GM12892 (cell line): ENCODE measurements around the gene POLR1A.

ENCODE experiments used
- POLR2AphosphoS5 ChIP-seq: IDR thresholded peaks from 2 replicates; pipeline ENCODE4 v1.6.1; 2011; ENCODE audit warnings: low read depth, low read length, control low read depth
- TAF1 ChIP-seq: IDR thresholded peaks from 2 replicates; pipeline ENCODE4 v1.6.1; 2011; ENCODE audit warnings: low read depth, mild to moderate bottlenecking, control low read depth, low read length, borderline replicate concordance

DNA sequence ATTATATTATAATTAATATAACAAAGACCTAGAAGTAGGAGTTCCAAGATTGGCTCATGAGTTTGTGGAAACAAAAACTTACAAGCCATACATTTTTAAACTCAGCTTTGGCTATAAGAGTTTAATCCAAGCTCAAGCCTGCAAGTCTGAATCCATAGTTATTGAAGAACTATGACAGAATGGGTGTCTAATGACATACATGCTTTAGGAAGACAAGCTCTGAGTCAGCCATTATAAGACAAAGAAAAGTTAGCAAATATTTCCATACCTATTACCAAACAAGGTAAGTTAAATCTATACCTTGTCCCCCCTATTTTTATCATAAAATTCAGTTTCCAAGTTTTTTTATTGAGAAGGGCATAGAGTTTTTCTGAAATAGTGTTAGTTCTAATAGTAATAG is 95.6 kb downstream of the POLR1A start:
- TF ChIP-seq TAF1 (no peak), POLR2AphosphoS5 (no peak)
